HL-60 (cell line): Measurements from ENCODE around the gene RSPO4.

Experiments used
- DNase-seq, 2 experiments: peaks; one replicate each; pipeline ENCODE4 v3.0.0-alpha.2; 2010 to 2020; ENCODE audit warnings: low read depth in 1 of 2, low spot score in 1 of 2
- H3K27ac ChIP-seq: fragments of 250-450 bp; sonication (Bioruptor Pico); replicated peaks from 2 replicates; pipeline ENCODE4 v1.5.1; 2020; ENCODE audit warnings: mild to moderate bottlenecking, moderate library complexity
- H3K27me3 ChIP-seq: fragments of 250-450 bp; sonication (Bioruptor Pico); 2 replicates; pipeline ENCODE4 v1.5.1; 2021; ENCODE audit warnings: mild to moderate bottlenecking, moderate library complexity; ENCODE audit not compliant: insufficient read depth, poor library complexity, severe bottlenecking
- H3K4me3 ChIP-seq: replicated peaks from 2 replicates; pipeline ENCODE4 v1.5.1; 2011; ENCODE audit warnings: mild to moderate bottlenecking, control low read depth, low read length; ENCODE audit not compliant: insufficient read depth
- GABPA ChIP-seq: IDR thresholded peaks from 2 replicates; pipeline ENCODE4 v1.6.1; 2012; ENCODE audit warnings: low read depth
- POLR2AphosphoS5 ChIP-seq: IDR thresholded peaks from 2 replicates; pipeline ENCODE4 v1.6.1; 2012; ENCODE audit warnings: low read depth
- REST ChIP-seq: IDR thresholded peaks from 2 replicates; pipeline ENCODE4 v1.6.1; 2012; ENCODE audit warnings: low read depth; ENCODE audit not compliant: insufficient replicate concordance
- SPI1 ChIP-seq: IDR thresholded peaks from 2 replicates; pipeline ENCODE4 v1.6.1; 2012; ENCODE audit warnings: low read depth, mild to moderate bottlenecking, borderline replicate concordance
- TF ChIP-seq, protein P1 (sequence below): IDR thresholded peaks from one replicate; pipeline ENCODE4 v1.5.1; 2011; ENCODE audit warnings: low read length, control low read depth, inconsistent platforms; ENCODE audit not compliant: insufficient read depth

The RSPO4 gene

DNA sequence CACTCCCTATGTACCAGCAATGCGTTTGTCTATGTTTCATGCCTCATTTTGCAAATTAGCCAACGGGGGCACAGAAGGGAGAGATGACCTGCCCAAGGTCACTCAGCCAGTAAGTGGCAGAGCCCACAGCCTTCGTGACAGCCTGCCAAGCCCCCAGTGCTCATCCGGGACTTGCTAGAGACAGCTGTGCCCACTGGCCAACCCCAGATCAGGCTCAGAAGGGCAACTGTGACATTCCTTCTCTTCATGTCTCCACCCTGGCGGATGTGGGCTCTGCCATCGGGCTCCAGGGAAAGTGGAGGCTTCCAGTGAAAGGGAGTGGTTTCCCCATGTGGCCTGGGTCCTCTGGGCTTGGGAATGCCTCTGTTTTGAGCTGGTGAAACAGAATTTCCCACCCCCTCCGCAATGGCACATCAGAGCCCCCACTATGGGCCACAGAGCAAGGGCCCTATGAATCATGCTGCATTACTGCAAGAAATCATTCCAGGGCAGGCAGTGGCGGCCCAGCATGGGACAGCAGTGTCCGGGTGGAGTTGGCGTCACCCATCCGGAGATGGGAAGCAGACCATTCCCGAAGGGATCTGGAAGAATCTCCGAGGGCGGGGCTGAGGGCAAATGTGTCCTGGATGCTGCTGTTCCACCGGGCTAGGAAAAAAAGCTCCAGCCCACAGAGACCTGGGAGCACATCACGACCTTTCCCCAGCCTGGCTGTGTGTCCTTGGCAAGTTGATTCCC, 9.1 kb downstream of the RSPO4 start:
- Histone ChIP-seq H3K27me3 (no peaks in the 10 kb centered on the region), H3K4me3 (no peak overlapping the region), H3K27ac (no peak overlapping the region)
- no peak for TF ChIP-seq SPI1
- no peak for TF ChIP-seq REST
- TF ChIP-seq GABPA, result no peak
- TF ChIP-seq, protein P1, sequence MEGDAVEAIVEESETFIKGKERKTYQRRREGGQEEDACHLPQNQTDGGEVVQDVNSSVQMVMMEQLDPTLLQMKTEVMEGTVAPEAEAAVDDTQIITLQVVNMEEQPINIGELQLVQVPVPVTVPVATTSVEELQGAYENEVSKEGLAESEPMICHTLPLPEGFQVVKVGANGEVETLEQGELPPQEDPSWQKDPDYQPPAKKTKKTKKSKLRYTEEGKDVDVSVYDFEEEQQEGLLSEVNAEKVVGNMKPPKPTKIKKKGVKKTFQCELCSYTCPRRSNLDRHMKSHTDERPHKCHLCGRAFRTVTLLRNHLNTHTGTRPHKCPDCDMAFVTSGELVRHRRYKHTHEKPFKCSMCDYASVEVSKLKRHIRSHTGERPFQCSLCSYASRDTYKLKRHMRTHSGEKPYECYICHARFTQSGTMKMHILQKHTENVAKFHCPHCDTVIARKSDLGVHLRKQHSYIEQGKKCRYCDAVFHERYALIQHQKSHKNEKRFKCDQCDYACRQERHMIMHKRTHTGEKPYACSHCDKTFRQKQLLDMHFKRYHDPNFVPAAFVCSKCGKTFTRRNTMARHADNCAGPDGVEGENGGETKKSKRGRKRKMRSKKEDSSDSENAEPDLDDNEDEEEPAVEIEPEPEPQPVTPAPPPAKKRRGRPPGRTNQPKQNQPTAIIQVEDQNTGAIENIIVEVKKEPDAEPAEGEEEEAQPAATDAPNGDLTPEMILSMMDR, result no peak
- TF ChIP-seq POLR2AphosphoS5, result no peak
- DNase-seq, result no peak

DNA sequence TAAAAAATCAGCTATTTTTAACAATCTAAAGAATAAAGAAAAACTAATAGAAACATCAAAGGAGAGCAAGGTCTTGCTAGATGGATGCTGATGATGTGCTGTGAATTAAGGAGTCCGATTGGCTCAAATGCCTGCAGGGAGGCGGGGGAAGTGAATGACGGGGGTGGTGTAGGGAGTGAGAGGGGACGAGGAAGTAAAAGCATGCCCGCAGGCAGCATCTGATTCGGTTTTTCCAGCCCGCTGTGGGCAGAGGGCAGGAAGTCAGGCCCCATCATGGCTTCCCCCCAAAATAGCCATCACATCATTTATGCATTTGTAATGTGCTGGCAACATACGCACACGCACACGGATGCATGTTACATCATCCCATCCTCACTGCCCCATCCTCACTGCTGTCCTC, 10.3 kb downstream of the RSPO4 start:
- peak; percentile 8 for DNase-seq

GRCh38 chr20:990293-990959, 11.7 kb downstream of the RSPO4 start:
- H3K27ac ChIP-seq, result no peak overlapping the region
- H3K4me3 ChIP-seq, result no peak overlapping the region
- TF ChIP-seq REST, result no peak
- TF ChIP-seq POLR2AphosphoS5, result no peak
- no peak for TF ChIP-seq SPI1
- TF ChIP-seq, protein P1, result no peak
- TF ChIP-seq GABPA, result no peak
- no peaks in the 10 kb centered on the region for H3K27me3 ChIP-seq
- DNase-seq, result no peak

More for the DNA sequence above, 10.3 kb downstream of the RSPO4 start:
- Histone ChIP-seq H3K27me3 (no peaks in the 10 kb centered on the region), H3K4me3 (no peak overlapping the region), H3K27ac (no peak overlapping the region)
- TF ChIP-seq REST, result no peak
- no peak for TF ChIP-seq POLR2AphosphoS5
- TF ChIP-seq GABPA, result no peak
